Activated T-cell treated with anti-CD3 and anti-CD28 coated beads, Interleukin-2, amount 50 U/mL, for 24 hours (primary cell): Measurements from ENCODE around the gene SYK.
"Not testable (repeated sequence)": the region's sequence is repeated elsewhere in the genome, so short reads cannot be mapped to it uniquely, and the experiment has no call there.

Experiments used
- DNase-seq: peaks from one replicate; pipeline ENCODE4 v3.0.0-alpha.2; 2020
- H3K27ac Mint-ChIP-seq: 2 replicates; pipeline ENCODE4 v1.8.0; 2020; ENCODE audit warnings: mild to moderate bottlenecking, mixed read lengths
- H3K27me3 Mint-ChIP-seq: 2 replicates; pipeline ENCODE4 v1.8.0; 2020; ENCODE audit warnings: mixed read lengths
- H3K36me3 Mint-ChIP-seq: 2 replicates; pipeline ENCODE4 v1.8.0; 2020; ENCODE audit warnings: low read depth, mixed read lengths
- H3K4me1 Mint-ChIP-seq: 2 replicates; pipeline ENCODE4 v1.8.0; 2020; ENCODE audit warnings: low read depth, mixed read lengths
- H3K4me3 Mint-ChIP-seq: 2 replicates; pipeline ENCODE4 v1.8.0; 2020; ENCODE audit warnings: mild to moderate bottlenecking, moderate library complexity, mixed read lengths
- H3K9me3 Mint-ChIP-seq: 2 replicates; pipeline ENCODE4 v1.8.0; 2020; ENCODE audit warnings: mixed read lengths

Gene SYK

GRCh38 chr9:90808398-90808797 is 6.8 kb downstream of the SYK start:
- no peak overlapping the region for H3K4me3 Mint-ChIP-seq
- no peaks in the 10 kb centered on the region for H3K4me1 Mint-ChIP-seq
- no peak for DNase-seq
- H3K9me3 Mint-ChIP-seq = no peaks in the 10 kb centered on the region
- H3K36me3 Mint-ChIP-seq = no peaks in the 10 kb centered on the region
- H3K27ac Mint-ChIP-seq = no peak overlapping the region
- H3K27me3 Mint-ChIP-seq = peaks cover 65% of the 10 kb centered on the region

GRCh38 chr9:90808890-90809685 is 7.5 kb downstream of the SYK start:
- H3K4me1 Mint-ChIP-seq = no peaks in the 10 kb centered on the region
- H3K9me3 Mint-ChIP-seq = no peaks in the 10 kb centered on the region
- no peak overlapping the region for H3K4me3 Mint-ChIP-seq
- no peak overlapping the region for H3K27ac Mint-ChIP-seq
- no peak for DNase-seq
- peaks cover 58% of the 10 kb centered on the region for H3K27me3 Mint-ChIP-seq
- no peaks in the 10 kb centered on the region for H3K36me3 Mint-ChIP-seq

- no peak for DNase-seq
- peaks cover 12% of the 10 kb centered on the region for H3K4me1 Mint-ChIP-seq
- H3K36me3 Mint-ChIP-seq = no peaks in the 10 kb centered on the region
- no peaks in the 10 kb centered on the region for H3K9me3 Mint-ChIP-seq
- no peak overlapping the region for H3K27ac Mint-ChIP-seq
- peaks cover 46% of the 10 kb centered on the region for H3K27me3 Mint-ChIP-seq
- no peak overlapping the region for H3K4me3 Mint-ChIP-seq
Observed at GRCh38 chr9:90810691-90811090, 9.1 kb downstream of the SYK start.

DNA sequence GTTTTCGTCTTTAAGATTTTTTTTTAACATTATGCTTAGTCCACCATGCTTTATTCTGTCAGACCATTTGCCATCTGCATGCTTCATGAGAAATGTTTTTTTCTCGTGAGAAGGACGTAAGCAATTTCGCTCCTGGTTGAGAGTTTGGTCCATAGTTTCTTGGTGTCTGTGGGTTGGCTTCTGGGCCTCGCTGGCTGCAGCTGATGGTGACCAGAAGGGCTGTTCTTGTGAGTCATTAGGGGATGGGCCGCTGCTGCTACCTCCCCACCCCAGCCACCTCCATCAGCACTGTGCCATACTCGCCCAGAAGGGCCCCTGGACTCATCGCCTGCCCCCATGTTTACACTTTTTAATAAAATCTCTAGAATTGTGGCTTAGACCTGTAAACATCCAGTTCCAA is 11.4 kb downstream of the SYK start:
- Mint-ChIP-seq H3K4me1 (peaks cover 15% of the 10 kb centered on the region), H3K4me3 (no peak overlapping the region), H3K27me3 (peaks cover 24% of the 10 kb centered on the region), H3K27ac (no peak overlapping the region), H3K36me3 (no peaks in the 10 kb centered on the region), H3K9me3 (no peaks in the 10 kb centered on the region)
- DNase-seq = no peak

GRCh38 chr9:90813523-90813922 is 11.9 kb downstream of the SYK start:
- H3K4me1 Mint-ChIP-seq = peaks cover 15% of the 10 kb centered on the region
- peaks cover 20% of the 10 kb centered on the region for H3K27me3 Mint-ChIP-seq
- H3K36me3 Mint-ChIP-seq = no peaks in the 10 kb centered on the region
- no peak overlapping the region for H3K4me3 Mint-ChIP-seq
- H3K9me3 Mint-ChIP-seq = no peaks in the 10 kb centered on the region
- DNase-seq = no peak
- H3K27ac Mint-ChIP-seq = no peak overlapping the region

DNA sequence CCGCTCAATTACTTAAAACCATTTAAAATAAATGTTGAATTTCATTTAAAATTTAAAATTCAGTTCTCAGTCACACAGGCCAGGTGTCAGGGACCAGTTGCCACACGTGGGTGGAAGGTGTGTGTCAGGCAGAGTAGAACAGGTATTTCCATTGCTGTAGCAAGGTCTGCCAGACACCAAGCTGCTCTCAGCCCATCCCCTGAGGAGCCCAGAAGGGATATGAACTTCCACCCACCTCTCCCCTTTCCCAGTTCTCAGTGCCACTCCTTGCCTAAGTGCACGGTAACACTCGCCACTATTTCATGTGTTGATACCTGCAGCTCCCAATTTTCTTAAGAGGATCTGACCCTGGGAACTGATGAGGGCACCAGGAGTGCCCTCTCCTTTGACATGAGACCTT is 12.7 kb downstream of the SYK start:
- no peak for DNase-seq
- Mint-ChIP-seq H3K36me3 (no peaks in the 10 kb centered on the region), H3K9me3 (no peaks in the 10 kb centered on the region), H3K27ac (no peak overlapping the region), H3K4me3 (no peak overlapping the region), H3K27me3 (peaks cover 12% of the 10 kb centered on the region), H3K4me1 (peaks cover 15% of the 10 kb centered on the region)

DNA sequence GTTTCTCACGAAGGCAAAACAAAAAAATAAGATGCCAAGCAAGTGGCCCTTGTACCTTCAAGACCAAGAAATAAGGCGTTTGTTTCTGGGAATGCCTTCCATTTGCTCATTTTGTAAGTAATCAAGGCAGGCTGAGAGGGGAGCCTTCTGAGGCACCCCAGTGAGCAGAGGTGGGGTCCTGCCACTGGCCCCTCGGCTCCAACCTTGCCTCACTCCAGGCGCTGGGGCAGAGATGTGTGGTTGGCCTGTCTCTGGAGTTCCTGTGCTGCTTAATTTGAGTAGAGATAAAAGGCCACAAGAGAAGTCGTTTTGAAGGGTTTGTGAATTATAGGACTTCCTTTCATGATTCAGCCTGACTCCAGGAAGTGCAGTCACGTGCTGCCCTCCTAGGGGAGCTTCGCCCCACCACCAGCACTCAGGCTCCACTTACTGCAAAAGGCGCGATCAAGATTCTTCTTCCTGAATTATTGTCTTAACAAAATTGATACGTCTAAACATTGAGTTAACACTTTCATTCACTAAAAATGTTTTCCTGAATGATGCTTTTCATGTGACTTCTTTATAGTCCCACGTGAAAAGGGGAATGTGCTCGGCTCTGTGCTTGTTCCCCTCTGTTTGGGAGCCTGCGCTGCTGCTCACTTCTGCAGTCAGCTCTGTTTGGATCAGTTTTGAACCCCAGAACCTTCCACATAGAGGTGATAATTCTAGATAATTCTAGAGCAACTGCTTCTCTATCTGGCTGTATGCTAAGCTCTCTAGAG is 13.7 kb downstream of the SYK start:
- Mint-ChIP-seq H3K4me3 (no peak overlapping the region), H3K27me3 (peaks cover 4% of the 10 kb centered on the region), H3K4me1 (peaks cover 15% of the 10 kb centered on the region), H3K9me3 (no peaks in the 10 kb centered on the region), H3K36me3 (no peaks in the 10 kb centered on the region), H3K27ac (peak overlapping the region; percentile 60)
- peak; percentile 36 for DNase-seq

GRCh38 chr9:90815944-90816357 is 14.3 kb downstream of the SYK start:
- no peak for DNase-seq
- Mint-ChIP-seq H3K36me3 (no peaks in the 10 kb centered on the region), H3K27ac (no peak overlapping the region), H3K27me3 (peaks cover 2% of the 10 kb centered on the region), H3K4me3 (no peak overlapping the region), H3K9me3 (no peaks in the 10 kb centered on the region), H3K4me1 (peaks cover 15% of the 10 kb centered on the region)

GRCh38 chr9:90816690-90817089 is 15.1 kb downstream of the SYK start:
- Mint-ChIP-seq H3K4me1 (peaks cover 15% of the 10 kb centered on the region), H3K27ac (no peak overlapping the region), H3K9me3 (no peaks in the 10 kb centered on the region), H3K4me3 (no peak overlapping the region), H3K27me3 (peaks cover 8% of the 10 kb centered on the region), H3K36me3 (no peaks in the 10 kb centered on the region)
- DNase-seq = no peak

- Mint-ChIP-seq H3K27me3 (peaks cover 16% of the 10 kb centered on the region), H3K4me1 (peaks cover 15% of the 10 kb centered on the region), H3K4me3 (no peak overlapping the region), H3K9me3 (no peaks in the 10 kb centered on the region), H3K27ac (no peak overlapping the region), H3K36me3 (no peaks in the 10 kb centered on the region)
- no peak for DNase-seq
Observed at GRCh38 chr9:90818279-90818678, 16.7 kb downstream of the SYK start.

DNA sequence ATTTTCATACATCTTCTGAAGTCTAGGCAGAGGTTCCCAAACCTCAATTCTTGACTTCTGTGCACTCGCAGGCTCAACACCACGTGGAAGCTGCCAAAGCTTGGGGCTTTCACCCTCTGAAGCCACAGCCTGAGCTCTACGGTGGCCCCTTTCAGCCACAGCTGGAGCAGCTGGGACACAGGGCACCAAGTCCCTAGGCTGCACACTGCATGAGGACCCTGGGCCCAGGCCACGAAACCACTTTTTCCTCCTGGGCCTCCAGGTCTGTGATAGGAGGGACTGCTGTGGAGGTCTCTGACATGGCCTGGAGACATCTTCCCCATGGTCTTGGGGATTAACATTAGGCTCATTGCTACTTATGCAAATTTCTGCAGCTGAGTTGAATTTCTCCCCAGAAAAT is 18.8 kb downstream of the SYK start:
- H3K4me1 Mint-ChIP-seq, H3K36me3 Mint-ChIP-seq: not testable (repeated sequence)

DNA sequence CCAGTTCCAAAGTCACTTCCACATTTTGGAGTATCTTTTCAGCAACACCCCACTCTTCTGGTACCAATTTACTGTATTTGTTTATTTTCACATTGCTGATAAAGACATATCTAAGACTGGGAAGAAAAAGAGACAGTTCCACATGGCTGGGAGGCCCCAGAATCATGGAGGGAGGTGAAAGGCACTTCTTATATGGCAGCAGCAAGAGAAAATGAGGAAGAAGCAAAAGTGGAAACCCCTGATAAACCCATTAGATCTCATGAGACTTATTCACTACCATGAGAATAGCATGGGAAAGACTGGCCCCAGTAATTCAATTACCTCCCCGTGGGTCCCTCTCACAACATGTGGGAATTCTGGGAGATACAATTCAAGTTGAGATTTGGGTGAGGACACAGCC is 19.6 kb downstream of the SYK start:
- H3K27me3 Mint-ChIP-seq = peaks cover 22% of the 10 kb centered on the region
- H3K36me3 Mint-ChIP-seq, H3K27ac Mint-ChIP-seq, H3K4me3 Mint-ChIP-seq, H3K9me3 Mint-ChIP-seq, H3K4me1 Mint-ChIP-seq, DNase-seq: not testable (repeated sequence)

More for the DNA sequence above, 18.8 kb downstream of the SYK start:
- not testable (repeated sequence) for H3K27ac Mint-ChIP-seq, H3K9me3 Mint-ChIP-seq, H3K4me3 Mint-ChIP-seq, DNase-seq
- peaks cover 19% of the 10 kb centered on the region for H3K27me3 Mint-ChIP-seq

DNA sequence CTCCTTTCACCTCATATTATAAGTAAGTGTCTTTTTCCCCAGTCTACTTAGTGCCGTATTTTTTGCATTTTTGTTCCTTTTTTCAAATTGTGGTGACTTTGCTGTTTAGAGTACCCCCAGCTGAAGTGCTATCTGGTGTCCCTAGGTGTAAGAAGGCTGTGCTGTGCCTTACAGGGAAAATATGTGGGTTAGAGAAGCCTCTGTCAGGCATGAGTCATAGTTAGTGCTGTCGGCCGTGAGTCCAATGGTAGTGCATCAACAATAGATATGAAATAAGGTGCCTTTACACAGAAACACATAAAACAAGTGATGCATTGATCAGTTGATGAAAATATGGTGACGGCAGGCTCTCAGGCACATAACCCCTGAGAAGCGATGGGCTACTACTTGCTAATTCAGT is 20.1 kb downstream of the SYK start:
- Mint-ChIP-seq H3K4me3 (no peak overlapping the region), H3K27me3 (peaks cover 26% of the 10 kb centered on the region), H3K27ac (no peak overlapping the region), H3K36me3 (no peaks in the 10 kb centered on the region), H3K4me1 (no peaks in the 10 kb centered on the region), H3K9me3 (no peaks in the 10 kb centered on the region)
- no peak for DNase-seq

DNA sequence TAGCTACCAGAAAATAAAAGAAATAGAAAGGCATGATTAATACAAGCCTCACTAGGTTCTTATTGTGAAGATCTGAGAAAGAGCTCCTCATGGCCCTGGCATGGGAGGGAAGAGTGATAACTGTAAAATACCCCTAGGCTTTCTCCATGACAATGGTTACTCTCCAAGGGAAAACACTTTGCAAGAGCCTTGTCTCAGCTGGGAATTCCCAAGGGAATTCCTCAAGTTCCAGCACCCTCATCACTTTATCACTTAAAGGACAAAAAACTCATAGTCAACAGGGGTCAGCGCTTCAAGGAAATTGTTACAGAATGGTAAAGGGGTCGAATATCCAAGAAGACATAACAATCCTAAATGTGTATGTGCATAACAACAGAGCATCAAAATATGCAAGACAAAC is 21.2 kb downstream of the SYK start:
- Mint-ChIP-seq H3K27ac (no peak overlapping the region), H3K36me3 (no peaks in the 10 kb centered on the region), H3K4me3 (no peak overlapping the region), H3K9me3 (no peaks in the 10 kb centered on the region), H3K4me1 (no peaks in the 10 kb centered on the region), H3K27me3 (peaks cover 33% of the 10 kb centered on the region)
- no peak for DNase-seq

GRCh38 chr9:90825586-90825985 is 24.0 kb downstream of the SYK start:
- Mint-ChIP-seq H3K9me3 (no peaks in the 10 kb centered on the region), H3K27me3 (peaks cover 41% of the 10 kb centered on the region), H3K27ac (no peak overlapping the region), H3K4me3 (no peak overlapping the region), H3K4me1 (no peaks in the 10 kb centered on the region), H3K36me3 (no peaks in the 10 kb centered on the region)
- no peak for DNase-seq
